ENCODE measurements around the gene NRXN3.

NRXN3 gene

GRCh38 chr14:79641371-79641770 is 1471.2 kb downstream of the NRXN3 start:
- H3K36me3 ChIP-seq (ENCODE audit: control insufficient read depth, insufficient read depth, low read length), result no peaks in the 10 kb centered on the region
- no peaks in the 10 kb centered on the region for H3K4me1 ChIP-seq (ENCODE audit: control insufficient read depth, insufficient read depth, low read length, poor library complexity, severe bottlenecking)
- H3K27ac ChIP-seq (ENCODE audit: low read depth, low read length, severe bottlenecking), result no peak overlapping the region
- no peaks in the 10 kb centered on the region for H3K9me3 ChIP-seq (ENCODE audit: control insufficient read depth, low read length)
- H3K4me3 ChIP-seq (ENCODE audit: extremely low read depth, insufficient read depth, low read length, poor library complexity, severe bottlenecking), result no peak overlapping the region
- 86 to 100% methylated on average over 2 of the region's 4 CpGs for WGBS, 2 experiments (ENCODE audit: insufficient coverage in 2 of 2)

- no peaks in the 10 kb centered on the region for H3K4me1 ChIP-seq (ENCODE audit: control insufficient read depth, insufficient read depth, low read length, poor library complexity, severe bottlenecking)
- no peaks in the 10 kb centered on the region for H3K9me3 ChIP-seq (ENCODE audit: control insufficient read depth, low read length)
- H3K27ac ChIP-seq (ENCODE audit: low read depth, low read length, severe bottlenecking), result no peak overlapping the region
- WGBS, 2 experiments (ENCODE audit: insufficient coverage in 2 of 2), result 80 to 100% methylated on average over 1 of the region's 1 CpG
- no peaks in the 10 kb centered on the region for H3K36me3 ChIP-seq (ENCODE audit: control insufficient read depth, insufficient read depth, low read length)
- no peak overlapping the region for H3K4me3 ChIP-seq (ENCODE audit: extremely low read depth, insufficient read depth, low read length, poor library complexity, severe bottlenecking)
Observed at GRCh38 chr14:79643132-79643531, 1473.0 kb downstream of the NRXN3 start.

GRCh38 chr14:79645753-79646362 is 1475.7 kb downstream of the NRXN3 start:
- Histone ChIP-seq H3K4me1 (ENCODE audit: control insufficient read depth, insufficient read depth, low read length, poor library complexity, severe bottlenecking) (no peaks in the 10 kb centered on the region), H3K9me3 (ENCODE audit: control insufficient read depth, low read length) (no peaks in the 10 kb centered on the region), H3K27ac (ENCODE audit: low read depth, low read length, severe bottlenecking) (no peak overlapping the region), H3K36me3 (ENCODE audit: control insufficient read depth, insufficient read depth, low read length) (no peaks in the 10 kb centered on the region), H3K4me3 (ENCODE audit: extremely low read depth, insufficient read depth, low read length, poor library complexity, severe bottlenecking) (no peak overlapping the region)
- 94 to 100% methylated on average over 2 of the region's 2 CpGs for WGBS, 2 experiments (ENCODE audit: insufficient coverage in 2 of 2)

- Histone ChIP-seq H3K4me1 (ENCODE audit: control insufficient read depth, insufficient read depth, low read length, poor library complexity, severe bottlenecking) (no peaks in the 10 kb centered on the region), H3K27ac (ENCODE audit: low read depth, low read length, severe bottlenecking) (no peak overlapping the region), H3K9me3 (ENCODE audit: control insufficient read depth, low read length) (peaks cover 3% of the 10 kb centered on the region), H3K36me3 (ENCODE audit: control insufficient read depth, insufficient read depth, low read length) (no peaks in the 10 kb centered on the region), H3K4me3 (ENCODE audit: extremely low read depth, insufficient read depth, low read length, poor library complexity, severe bottlenecking) (no peak overlapping the region)
- 86 to 90% methylated on average over 1 to 2 of the region's 4 CpGs for WGBS, 2 experiments (ENCODE audit: insufficient coverage in 2 of 2)
Observed at GRCh38 chr14:79649856-79650255, 1479.7 kb downstream of the NRXN3 start.

DNA sequence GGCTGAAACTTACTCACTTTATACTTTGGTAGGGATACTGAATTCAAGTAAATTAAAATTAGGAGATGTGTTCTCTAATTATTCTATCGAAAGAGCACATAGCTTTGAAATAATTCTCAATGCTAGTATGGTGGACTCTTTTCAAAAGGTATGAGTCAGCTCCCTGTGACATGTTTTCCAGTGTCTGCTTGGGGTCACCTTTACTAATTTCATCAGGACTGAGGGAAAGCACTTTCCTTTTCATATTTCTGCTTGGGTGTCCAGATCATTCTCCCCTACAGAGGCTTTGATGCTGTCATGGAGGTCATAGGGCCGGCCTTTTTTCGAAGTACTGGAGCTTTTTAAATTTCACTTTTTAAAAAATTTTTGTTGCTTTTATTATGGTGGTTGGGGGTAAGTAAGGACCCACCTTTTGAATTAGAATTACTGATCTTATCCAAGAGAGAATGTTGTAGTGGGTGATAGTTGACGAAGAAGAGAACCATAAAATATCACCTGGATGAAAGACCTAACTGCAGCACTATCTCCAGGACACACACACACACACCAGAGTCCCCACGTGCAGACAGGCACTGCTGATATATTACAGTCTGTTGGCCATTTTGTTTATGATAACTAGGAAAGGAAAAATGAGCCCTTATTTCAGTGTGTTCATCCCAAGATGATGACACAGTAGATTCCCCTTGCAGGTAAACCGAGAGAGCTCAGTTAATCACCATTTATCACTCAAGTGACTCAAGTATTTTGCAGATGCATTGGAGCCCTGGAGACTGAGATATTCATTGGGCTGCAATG is 1482.5 kb downstream of the NRXN3 start:
- H3K9me3 ChIP-seq (ENCODE audit: control insufficient read depth, low read length), result peaks cover 3% of the 10 kb centered on the region
- no peaks in the 10 kb centered on the region for H3K36me3 ChIP-seq (ENCODE audit: control insufficient read depth, insufficient read depth, low read length)
- H3K4me1 ChIP-seq (ENCODE audit: control insufficient read depth, insufficient read depth, low read length, poor library complexity, severe bottlenecking), result no peaks in the 10 kb centered on the region
- H3K4me3 ChIP-seq (ENCODE audit: extremely low read depth, insufficient read depth, low read length, poor library complexity, severe bottlenecking), result no peak overlapping the region
- 100% methylated on average over 1 of the region's 6 CpGs for WGBS, 2 experiments (ENCODE audit: insufficient coverage in 2 of 2)
- H3K27ac ChIP-seq (ENCODE audit: low read depth, low read length, severe bottlenecking), result no peak overlapping the region

GRCh38 chr14:79656056-79656455 is 1485.9 kb downstream of the NRXN3 start:
- 84 to 89% methylated on average over 6 to 7 of the region's 7 CpGs for WGBS, 2 experiments (ENCODE audit: insufficient coverage in 2 of 2)
- H3K36me3 ChIP-seq (ENCODE audit: control insufficient read depth, insufficient read depth, low read length), result no peaks in the 10 kb centered on the region
- peaks cover 3% of the 10 kb centered on the region for H3K9me3 ChIP-seq (ENCODE audit: control insufficient read depth, low read length)
- H3K4me3 ChIP-seq (ENCODE audit: extremely low read depth, insufficient read depth, low read length, poor library complexity, severe bottlenecking), result no peak overlapping the region
- H3K27ac ChIP-seq (ENCODE audit: low read depth, low read length, severe bottlenecking), result no peak overlapping the region
- H3K4me1 ChIP-seq (ENCODE audit: control insufficient read depth, insufficient read depth, low read length, poor library complexity, severe bottlenecking), result no peaks in the 10 kb centered on the region

- Histone ChIP-seq H3K36me3 (ENCODE audit: control insufficient read depth, insufficient read depth, low read length) (no peaks in the 10 kb centered on the region), H3K4me3 (ENCODE audit: extremely low read depth, insufficient read depth, low read length, poor library complexity, severe bottlenecking) (no peak overlapping the region)
- 83 to 88% methylated on average over 5 to 6 of the region's 7 CpGs for WGBS, 2 experiments (ENCODE audit: insufficient coverage in 2 of 2)
Observed at GRCh38 chr14:79656496-79656895, 1486.3 kb downstream of the NRXN3 start.

DNA sequence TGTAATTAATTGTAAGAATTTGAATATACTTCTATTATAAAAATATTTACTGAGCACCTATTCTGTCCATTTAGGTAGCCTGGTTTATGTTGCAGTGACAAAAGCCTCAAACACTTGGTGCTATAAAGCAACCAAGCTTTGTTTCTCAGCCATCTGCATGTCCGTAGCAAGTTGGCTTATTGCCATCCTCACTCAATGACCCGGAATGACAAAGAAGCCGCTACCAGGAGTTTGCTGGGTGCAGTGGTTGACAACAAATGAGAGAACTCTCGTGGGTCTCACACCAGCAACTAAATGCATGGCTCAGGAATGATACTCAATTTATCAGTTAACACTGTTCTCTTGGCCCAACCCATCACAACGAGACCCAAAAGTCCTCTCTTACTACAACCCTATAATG is 1488.0 kb downstream of the NRXN3 start:
- Histone ChIP-seq H3K4me1 (ENCODE audit: control insufficient read depth, insufficient read depth, low read length, poor library complexity, severe bottlenecking) (no peaks in the 10 kb centered on the region), H3K4me3 (ENCODE audit: extremely low read depth, insufficient read depth, low read length, poor library complexity, severe bottlenecking) (no peak overlapping the region), H3K27ac (ENCODE audit: low read depth, low read length, severe bottlenecking) (no peak overlapping the region), H3K9me3 (ENCODE audit: control insufficient read depth, low read length) (peaks cover 3% of the 10 kb centered on the region), H3K36me3 (ENCODE audit: control insufficient read depth, insufficient read depth, low read length) (no peaks in the 10 kb centered on the region)
- WGBS, 2 experiments (ENCODE audit: insufficient coverage in 2 of 2), result 83% methylated on average over 3 of the region's 5 CpGs; no CpG with 5 or more reads in 1 of the 2 experiments

More at GRCh38 chr14:79656496-79656895, 1486.3 kb downstream of the NRXN3 start:
- peaks cover 3% of the 10 kb centered on the region for H3K9me3 ChIP-seq (ENCODE audit: control insufficient read depth, low read length)
- H3K4me1 ChIP-seq (ENCODE audit: control insufficient read depth, insufficient read depth, low read length, poor library complexity, severe bottlenecking), result no peaks in the 10 kb centered on the region
- H3K27ac ChIP-seq (ENCODE audit: low read depth, low read length, severe bottlenecking), result no peak overlapping the region

GRCh38 chr14:79658769-79659168 is 1488.6 kb downstream of the NRXN3 start:
- 96 to 98% methylated on average over 4 of the region's 4 CpGs for WGBS, 2 experiments (ENCODE audit: insufficient coverage in 2 of 2)

DNA sequence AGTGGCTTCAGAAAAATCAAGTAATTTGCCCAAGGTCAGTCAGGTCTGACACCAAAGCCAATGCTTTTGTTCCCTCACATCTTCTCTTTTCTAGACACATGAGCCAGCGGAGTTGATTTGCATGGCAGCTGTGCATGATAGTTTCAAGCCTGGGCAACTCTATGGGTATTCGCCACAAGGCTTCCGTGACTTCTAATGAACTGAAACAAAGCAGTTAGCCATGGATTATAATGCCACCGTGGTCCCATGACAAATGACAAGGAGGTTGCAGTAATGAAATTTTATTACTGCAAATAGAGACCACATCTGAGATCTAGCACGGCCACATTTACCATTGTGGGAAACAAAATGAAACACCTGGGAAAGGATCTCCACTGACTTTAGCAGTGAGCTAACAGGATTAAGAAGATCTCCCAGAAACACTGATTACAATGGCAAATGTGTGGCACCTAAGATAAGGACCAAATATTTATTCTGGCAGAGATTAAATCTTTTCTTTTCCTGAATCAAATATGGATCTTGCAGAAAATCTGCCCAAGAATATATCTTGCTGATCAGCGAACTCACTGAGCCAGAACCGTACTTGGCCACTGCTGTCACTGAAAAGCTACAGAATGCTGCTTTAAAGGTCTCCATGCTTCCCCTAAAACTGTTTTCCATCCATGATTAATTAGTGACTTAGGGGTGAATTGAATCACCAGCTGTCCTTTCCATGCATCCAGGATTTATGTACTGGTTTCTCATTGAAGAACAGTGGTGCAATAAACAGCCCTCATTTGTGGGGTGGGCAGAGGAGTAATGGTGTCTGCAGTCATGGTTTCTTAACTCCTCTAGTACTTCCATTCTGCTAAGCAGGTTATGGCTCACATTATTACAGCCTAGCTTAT is 1490.1 kb downstream of the NRXN3 start:
- Histone ChIP-seq H3K36me3 (ENCODE audit: control insufficient read depth, insufficient read depth, low read length) (no peaks in the 10 kb centered on the region), H3K4me3 (ENCODE audit: extremely low read depth, insufficient read depth, low read length, poor library complexity, severe bottlenecking) (no peak overlapping the region), H3K9me3 (ENCODE audit: control insufficient read depth, low read length) (no peaks in the 10 kb centered on the region), H3K4me1 (ENCODE audit: control insufficient read depth, insufficient read depth, low read length, poor library complexity, severe bottlenecking) (no peaks in the 10 kb centered on the region), H3K27ac (ENCODE audit: low read depth, low read length, severe bottlenecking) (no peak overlapping the region)
- WGBS, 2 experiments (ENCODE audit: insufficient coverage in 2 of 2), result 85 to 91% methylated on average over 5 to 6 of the region's 7 CpGs

More at GRCh38 chr14:79658769-79659168, 1488.6 kb downstream of the NRXN3 start:
- Histone ChIP-seq H3K4me1 (ENCODE audit: control insufficient read depth, insufficient read depth, low read length, poor library complexity, severe bottlenecking) (no peaks in the 10 kb centered on the region), H3K36me3 (ENCODE audit: control insufficient read depth, insufficient read depth, low read length) (no peaks in the 10 kb centered on the region), H3K4me3 (ENCODE audit: extremely low read depth, insufficient read depth, low read length, poor library complexity, severe bottlenecking) (no peak overlapping the region), H3K9me3 (ENCODE audit: control insufficient read depth, low read length) (peaks cover 1% of the 10 kb centered on the region), H3K27ac (ENCODE audit: low read depth, low read length, severe bottlenecking) (no peak overlapping the region)

Data from mesodermal cell (in vitro differentiated cells).